C4-2B (cell line): Measurements from ENCODE around the gene FHL3.

Experiments
- ZFX ChIP-seq: fragments of 450-650 bp; IDR thresholded peaks from 2 replicates; pipeline ENCODE4 v1.6.1; 2017
- TF ChIP-seq, protein P1 (sequence below): fragments of 450-650 bp; conservative IDR thresholded peaks from 2 replicates; pipeline ENCODE4 v1.5.1; 2017; ENCODE audit warnings: mild to moderate bottlenecking

GRCh38 chr1:38006008-38006828 is 904 bp upstream of the FHL3 start:
- TF ChIP-seq, protein P1, sequence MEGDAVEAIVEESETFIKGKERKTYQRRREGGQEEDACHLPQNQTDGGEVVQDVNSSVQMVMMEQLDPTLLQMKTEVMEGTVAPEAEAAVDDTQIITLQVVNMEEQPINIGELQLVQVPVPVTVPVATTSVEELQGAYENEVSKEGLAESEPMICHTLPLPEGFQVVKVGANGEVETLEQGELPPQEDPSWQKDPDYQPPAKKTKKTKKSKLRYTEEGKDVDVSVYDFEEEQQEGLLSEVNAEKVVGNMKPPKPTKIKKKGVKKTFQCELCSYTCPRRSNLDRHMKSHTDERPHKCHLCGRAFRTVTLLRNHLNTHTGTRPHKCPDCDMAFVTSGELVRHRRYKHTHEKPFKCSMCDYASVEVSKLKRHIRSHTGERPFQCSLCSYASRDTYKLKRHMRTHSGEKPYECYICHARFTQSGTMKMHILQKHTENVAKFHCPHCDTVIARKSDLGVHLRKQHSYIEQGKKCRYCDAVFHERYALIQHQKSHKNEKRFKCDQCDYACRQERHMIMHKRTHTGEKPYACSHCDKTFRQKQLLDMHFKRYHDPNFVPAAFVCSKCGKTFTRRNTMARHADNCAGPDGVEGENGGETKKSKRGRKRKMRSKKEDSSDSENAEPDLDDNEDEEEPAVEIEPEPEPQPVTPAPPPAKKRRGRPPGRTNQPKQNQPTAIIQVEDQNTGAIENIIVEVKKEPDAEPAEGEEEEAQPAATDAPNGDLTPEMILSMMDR: no peak
- TF ChIP-seq ZFX: no peak
